GM18498 (cell line): ENCODE measurements around the gene RTF1.
A peak's percentile ranks its signal among the peaks of the same experiment; 100 is the strongest.

Experiments
- ATAC-seq: cut with Tn5 transposase; IDR thresholded peaks from one replicate; pipeline ENCODE4 v1.9.1; 2021; ENCODE audit warnings: mild to moderate bottlenecking, moderate library complexity; ENCODE audit not compliant: unreplicated experiment

The RTF1 gene

DNA sequence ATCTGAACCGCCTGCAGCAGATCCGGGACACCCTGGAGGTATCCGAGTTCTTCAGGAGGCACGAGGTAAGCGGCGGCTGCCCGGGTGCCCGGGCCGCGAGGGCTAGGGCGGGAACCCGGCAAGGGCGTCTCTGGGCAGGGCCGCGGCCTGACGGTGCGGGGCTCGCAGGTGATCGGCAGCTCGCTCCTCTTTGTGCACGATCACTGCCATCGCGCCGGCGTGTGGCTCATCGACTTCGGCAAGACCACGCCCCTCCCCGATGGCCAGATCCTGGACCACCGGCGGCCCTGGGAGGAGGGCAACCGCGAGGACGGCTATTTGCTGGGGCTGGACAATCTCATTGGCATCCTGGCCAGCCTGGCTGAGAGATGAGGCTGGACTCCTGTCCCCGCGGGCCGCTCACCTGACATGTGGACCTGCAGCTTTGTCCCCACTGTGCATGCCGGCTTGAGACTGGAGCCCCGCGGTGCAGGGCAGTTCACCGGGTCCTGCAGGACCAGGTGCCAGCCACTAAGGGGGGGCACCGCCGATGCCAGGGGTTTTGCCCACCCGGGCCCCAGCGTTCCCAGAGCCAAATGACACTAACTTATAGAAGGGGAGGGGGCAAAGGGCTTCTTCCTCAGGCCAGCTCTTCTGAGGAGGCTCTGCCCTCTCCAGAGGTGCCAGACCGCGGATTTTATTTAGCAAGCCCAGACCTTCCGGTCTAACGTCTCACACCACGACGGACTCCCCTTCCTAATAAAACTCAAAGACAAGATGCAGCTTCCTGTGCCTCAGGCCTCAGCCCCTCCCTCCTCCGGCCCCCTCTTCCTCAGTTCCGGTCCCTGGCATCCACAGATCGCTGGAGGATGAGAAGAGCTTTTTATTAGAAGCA, 86.1 kb downstream of the RTF1 start:
- ATAC-seq, result no peak

DNA sequence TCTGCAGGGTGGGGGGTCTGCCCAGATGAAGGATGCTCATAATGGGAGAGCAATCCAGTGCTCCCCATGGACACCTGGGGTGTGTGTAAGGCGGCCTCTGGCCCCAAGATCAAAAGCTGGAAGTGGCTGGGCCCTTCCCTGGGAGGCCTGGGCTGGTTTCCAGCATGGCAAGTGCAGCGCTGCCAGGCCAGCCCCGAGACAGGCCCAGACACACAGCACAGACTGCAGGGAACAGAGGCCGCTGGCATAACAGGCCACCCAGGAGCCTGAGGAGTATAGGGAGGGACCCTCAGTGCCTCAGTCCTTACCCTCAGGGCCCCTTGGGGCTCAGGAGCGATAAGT, 86.7 kb downstream of the RTF1 start:
- no peak for ATAC-seq

DNA sequence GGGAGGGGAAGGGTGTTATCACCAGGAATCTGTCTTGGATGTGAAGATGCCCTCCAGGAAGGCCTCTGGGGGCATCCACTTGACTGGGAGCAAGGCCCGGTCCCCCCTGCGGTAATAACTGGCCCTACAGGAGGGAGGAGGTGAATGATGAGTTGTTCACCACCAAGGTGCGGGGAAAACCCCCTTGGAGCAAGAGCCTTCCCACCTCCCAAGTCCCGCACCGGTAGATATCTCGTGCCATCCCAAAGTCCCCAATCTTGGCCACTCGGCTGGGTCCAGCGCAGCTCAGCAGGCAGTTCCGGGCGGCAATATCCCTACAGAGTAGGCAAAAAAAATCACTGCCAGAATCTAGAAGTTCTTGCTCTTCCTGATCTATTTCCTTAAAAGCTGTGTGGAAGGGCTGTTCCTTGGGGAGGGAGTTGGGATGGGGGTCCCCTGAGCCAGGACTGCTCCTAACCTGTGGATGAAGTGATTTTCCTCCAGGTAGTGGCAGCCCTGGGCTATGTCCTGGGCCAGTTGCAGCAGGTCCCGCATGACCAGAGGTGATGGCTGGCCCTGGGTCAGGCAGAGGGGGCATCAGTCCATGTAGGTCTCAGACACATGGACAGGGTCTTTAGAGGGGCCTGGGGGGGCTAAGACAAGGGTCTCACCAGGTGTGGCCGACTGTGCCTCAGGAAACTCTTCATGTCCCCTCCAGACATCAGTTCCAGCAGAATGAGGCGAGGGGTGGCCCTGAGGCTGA, 88.0 kb downstream of the RTF1 start:
- ATAC-seq, result no peak

DNA sequence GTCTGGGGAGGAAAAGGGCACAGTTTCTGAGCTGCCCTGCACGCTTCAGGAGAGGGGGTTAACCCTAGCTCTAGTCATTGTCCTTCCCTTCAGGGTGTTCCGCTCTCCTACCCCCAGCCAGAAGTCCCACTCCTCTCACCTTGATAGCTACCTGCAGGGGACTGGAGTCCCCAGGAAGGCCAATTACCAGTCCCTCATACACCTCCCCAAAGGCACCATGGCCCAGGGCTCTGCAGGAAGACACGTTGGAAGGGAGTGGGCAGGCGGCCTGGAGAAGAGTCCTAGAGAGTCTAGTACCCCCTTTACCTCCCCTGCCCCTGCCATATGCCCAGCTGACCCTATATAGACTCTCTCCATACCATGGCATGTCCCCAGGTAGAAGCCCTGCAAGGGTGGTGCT, 88.9 kb downstream of the RTF1 start:
- ATAC-seq, result no peak

DNA sequence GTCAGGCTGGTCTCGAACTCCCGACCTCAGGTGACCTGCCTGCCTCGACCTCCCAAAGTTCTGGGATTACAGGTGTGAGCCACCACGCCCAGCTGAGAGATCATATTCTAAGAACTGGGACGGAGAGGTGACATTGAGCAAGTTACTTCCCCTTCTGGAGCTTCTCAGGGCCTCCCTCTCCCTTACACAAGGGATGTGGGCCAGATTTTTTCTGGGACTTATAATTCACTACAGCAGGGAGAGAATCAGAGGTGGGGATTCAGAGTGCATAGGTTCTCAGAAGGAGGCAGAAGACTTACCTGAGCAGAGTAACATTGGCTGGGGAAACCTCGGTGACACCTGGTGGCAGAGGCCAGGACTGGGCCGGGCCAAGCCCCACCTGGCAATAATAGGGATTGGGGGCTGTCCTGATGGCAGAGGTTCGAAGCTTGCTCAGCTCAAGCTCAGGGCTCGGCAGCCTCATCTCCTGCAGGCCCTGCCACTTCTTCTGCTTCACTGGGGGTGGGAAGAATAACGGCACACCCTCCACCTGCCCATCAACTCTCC, 90.0 kb downstream of the RTF1 start:
- no peak for ATAC-seq

DNA sequence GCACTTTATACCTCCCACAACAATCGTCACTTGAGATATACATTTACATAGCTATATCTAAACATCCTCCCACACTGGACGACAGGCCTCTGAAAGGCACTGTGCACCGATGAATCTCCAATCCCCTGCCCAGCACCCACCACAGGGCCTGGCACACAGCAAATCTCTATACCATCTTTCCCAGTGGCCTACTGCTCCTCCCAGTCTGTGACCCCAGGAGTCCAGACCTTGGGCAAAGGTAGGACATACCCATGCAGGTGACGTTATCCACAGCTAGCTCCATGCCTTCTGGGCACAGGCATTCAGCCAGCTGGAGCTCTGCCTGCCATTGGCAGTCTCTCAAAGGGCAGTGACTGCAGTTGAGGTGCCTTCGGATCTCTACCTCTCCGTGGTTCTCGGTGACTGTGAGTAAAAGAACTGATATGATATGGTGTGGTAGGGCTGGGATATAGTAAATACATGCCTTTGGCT, 91.0 kb downstream of the RTF1 start:
- no peak for ATAC-seq

DNA sequence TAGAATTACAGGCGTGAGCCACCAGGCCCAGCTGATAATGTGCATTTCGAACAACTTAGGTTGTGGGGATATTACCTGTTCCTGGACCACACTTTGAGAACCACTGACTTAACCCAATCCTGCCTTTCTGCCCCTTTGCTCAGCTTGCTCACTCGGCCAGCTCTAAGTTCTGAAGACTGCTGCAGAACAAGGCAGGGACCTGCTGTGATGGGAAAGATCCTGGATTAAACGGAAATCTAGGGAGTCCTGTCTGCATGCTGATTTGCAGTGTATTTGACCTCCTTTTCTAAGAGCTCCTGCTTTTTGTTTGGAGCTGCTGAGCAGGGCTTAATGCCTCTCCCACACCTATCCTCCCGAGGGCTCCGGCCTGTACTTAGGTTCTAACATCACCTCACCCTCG, 93.8 kb downstream of the RTF1 start:
- no peak for ATAC-seq

DNA sequence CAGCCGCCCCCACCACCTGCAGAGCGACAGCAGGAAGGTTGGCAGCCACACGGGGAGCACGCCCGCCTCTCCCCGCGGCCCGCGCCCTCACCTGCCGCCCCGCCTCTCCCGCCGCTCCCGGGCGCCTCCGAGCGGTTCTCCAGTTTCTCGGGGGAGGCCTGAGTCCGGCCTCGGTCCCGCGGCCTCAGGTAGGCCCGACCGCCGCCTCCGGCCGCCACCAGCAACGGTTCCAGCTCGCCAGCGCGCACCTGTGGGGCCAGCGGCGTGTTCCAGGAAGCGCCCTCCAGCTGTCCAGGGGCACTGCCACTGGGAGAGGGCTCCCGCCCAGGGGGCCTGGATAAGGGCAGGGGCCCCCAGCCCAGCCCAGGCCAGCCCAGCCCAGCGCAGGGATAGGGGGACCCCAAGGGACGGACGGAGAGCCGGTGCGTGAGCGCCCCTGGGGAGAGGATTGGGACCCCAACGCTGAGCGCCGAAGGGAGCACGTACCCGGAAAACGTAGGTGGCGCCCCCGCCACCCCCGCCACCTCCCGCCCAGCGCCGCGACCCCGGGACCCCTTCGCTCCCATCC, 94.5 kb downstream of the RTF1 start:
- ATAC-seq, result no peak

DNA sequence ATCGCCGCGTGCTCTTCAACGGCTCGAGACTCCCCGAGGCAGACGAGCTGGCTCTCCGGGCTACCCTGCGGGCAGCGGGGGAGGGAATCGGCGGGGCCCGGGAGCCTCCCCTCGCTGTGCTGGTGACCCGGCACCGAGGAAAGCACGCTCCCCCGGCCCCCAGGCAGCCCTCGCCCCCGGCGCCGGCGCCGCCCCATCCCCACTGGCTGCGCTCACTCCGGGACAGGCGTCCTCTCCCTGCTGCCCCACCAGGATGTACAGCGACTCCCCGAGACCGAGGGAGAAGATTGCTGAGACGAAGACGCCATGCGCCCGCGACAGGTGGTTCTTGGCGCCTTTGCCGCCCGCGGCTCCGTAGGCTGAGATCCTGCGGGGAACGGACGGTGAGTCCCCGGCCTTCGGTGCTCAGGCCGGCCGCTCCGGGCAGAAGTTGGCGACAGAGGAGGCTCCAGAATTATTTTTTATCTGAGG, 95.0 kb downstream of the RTF1 start:
- no peak for ATAC-seq

DNA sequence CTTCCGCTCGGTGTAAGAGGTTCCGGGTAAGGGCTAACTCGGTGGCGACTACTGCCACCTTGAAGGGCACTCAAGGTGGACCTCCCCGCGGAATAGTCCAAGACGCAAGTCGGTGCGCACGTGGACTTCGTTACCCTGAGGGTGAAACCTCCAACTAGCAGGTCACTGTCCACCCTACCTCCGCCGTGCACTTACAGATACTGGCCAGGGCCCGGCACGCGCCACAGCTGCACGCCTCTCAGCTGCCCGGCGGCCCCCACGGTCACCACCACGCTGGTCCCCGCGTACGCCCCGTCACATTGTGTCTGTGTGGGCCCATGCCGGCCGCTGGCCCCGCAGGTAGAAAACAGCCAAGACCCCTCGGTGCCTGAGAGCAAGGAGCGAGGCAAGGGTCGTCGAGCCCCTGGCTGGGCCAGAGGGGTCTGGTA, 95.6 kb downstream of the RTF1 start:
- no peak for ATAC-seq

DNA sequence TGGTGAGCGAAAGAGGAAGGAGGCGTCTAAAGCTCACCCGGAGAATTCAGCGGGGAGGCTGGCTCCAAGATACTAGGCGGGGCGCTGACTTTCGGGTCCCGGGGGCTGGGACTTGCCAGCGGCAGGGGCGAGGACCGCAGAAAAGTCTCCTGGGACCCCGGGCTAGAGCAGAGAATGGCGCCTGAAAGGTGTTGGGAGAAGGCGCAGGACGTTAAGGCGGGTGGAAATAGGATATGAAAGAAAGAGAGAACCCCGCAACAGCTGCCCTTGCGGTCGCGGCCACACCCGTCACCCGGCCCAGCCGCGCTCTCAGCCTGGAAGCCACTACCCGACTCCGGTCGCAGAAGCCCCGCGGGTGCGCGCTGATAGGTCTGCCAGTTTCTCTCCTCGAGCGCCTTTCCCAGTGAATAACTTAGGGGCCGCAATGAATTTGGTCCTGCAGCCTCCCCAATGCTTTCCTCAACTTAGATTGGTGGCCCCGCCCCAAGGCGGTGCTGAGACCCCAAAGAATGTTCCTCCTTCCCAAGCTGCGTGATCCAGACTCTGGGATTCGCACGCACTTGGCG, 96.1 kb downstream of the RTF1 start:
- ATAC-seq, result peak; percentile 44

DNA sequence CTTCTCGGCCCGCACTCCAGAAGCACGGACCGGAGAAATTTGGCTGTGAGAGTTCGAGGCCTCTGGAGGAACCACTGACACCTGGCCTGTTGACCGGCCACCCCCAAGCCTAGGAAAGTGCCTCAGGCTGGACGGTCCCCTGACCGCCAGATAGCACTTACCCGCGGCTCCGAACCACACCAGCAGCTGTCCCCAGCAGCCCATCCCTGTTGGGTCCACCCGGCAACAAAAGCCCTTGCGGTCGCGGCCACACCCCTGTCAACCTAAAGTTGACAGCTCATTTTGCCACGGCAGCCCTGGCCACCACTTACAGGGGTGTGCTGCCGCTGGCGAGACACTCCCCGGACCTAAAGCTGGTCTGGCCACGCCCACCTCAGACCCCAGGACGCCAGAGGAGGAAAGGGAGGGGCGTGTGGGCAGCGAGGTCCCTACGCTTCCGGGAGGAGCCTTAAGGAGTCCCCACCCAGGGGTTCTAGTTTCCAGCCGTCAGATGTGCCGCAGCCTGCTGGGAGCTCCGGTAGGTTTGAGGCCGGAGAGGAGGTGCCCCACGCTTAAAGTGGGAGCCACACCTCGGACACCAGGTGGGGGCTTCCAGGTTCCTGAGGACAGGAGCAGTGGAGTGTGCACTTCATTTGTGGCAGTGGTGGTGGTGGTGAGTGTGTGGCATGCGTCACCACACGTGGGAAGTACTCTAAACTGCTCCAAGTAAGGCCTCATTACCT, 96.8 kb downstream of the RTF1 start, which contains the start of gene LTK:
LTK (minus strand) TSS at position 322 of the 722 bp plus-strand sequence; CDS start at position 204, 118 bp downstream.
- ATAC-seq, result no peak

DNA sequence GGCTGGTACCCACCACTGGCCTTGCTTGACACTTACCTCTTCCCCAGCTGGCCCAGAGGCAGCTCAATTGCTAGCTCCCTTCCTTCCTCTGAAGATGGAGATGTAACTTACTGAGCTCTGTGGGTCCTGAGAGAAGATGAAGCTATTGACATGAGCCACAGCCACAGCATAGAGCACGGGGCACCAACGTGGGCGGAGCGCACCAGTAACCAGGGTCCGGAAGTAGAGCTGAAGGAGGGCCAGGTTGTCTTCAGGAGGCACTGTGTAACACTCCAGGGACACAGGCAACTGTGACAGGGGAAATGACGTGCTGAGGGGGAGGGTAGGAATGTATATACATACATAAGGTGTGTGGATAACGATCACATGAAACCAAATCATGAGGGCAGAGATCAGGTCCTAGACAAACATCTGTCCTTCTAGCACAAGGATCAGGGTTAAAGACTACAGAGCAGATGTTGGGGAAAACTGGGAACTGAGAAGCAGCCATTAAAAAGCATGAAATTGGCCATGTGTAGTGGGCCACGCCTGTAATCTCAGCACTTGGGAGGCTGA, 101.1 kb downstream of the RTF1 start:
- no peak for ATAC-seq

DNA sequence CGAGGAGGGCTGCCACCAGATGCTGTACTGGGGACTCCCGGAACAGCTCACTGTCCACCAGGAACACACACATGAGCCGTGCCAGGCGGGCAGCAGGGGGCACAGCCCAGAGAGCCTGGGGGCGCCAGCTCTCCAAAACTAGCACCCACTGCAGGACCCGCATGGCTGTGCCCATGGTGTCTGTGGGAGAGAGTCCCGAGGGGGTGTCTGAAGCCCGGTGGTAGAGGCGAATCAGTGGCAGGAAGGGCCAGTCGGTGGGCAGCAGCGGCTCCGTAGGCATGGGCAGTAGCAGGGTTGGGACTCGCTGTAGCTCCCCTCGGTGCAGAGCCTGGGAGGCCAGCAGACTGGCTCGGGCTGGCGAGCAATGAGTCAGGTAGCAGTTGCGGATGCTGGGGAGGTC, 103.7 kb downstream of the RTF1 start:
- no peak for ATAC-seq

DNA sequence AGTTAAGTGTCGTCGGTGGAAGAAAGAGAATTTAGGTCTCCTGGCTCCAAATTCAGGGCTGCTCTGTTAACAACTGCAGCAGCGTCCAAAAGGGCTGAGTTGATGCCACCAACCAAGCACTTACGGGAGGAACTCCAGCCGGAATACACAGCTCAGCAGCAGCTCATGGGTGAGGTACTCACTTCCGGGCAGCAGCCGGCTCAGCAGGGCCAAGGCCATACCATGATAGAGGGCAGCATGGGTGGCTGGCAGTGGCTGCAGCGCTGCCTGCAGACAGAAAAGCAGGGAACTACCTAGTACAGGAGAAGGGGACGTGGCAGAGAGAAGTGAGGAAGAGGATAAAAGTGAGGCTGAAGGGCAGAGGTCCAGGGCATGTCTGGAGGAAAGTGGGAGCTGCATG, 104.7 kb downstream of the RTF1 start:
- no peak for ATAC-seq

DNA sequence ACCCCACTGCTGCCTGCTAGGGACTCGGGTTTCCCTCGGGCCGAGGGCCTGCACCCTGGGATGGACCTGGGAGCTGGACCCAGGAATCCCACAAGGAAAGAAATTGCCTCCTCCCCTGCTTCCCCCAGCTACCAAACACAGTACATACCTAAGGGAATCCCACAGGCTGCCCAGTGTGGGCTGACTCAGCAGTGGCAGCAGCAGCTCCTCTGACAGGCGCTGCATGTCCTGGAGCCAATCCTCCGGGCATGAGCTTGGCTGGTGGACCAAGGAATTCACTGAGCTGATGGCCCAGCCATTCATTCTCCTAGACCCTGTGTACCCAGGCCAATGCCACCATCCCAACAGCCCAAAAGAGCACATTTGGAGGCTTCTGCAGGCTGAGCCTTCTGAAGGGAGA, 106.2 kb downstream of the RTF1 start:
- no peak for ATAC-seq

DNA sequence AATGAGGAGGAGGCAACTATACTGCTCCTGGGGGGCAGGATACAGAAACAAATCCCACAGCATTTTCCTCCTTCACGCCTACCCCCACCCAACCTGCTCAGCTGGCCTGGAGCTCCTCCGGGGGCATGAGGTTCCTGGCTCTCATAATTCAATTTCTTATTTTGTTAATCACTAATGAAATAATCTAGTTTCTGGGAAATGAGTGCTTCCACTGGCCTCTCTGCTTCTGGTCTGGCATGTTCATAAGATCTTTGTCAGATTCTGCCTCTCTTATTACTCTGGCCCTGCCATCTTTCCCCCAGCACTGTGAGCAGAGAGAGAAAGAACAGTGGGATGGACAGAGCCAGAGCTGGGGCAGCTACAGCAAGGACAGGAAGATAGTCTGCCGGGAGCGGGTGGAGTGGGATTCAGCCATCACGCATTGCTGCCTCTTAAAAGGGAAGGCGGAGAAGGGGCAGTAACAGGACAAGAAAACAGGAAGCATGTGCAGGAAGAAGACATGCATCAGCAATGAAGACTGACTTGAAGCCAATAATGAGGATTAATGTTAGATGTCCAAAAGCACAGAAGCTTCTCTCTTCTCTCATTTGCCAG, 113.6 kb downstream of the RTF1 start:
- ATAC-seq, result no peak
